GM18520 (cell line): Measurements from ENCODE around the gene SLC9B2.

Experiments
- ATAC-seq: cut with Tn5 transposase; IDR thresholded peaks from one replicate; pipeline ENCODE4 v1.9.1; 2021; ENCODE audit not compliant: unreplicated experiment

Gene SLC9B2

GRCh38 chr4:103075894-103076746 lies 441 bp downstream of the SLC9B2 start:
- ATAC-seq = peak; percentile 34

DNA sequence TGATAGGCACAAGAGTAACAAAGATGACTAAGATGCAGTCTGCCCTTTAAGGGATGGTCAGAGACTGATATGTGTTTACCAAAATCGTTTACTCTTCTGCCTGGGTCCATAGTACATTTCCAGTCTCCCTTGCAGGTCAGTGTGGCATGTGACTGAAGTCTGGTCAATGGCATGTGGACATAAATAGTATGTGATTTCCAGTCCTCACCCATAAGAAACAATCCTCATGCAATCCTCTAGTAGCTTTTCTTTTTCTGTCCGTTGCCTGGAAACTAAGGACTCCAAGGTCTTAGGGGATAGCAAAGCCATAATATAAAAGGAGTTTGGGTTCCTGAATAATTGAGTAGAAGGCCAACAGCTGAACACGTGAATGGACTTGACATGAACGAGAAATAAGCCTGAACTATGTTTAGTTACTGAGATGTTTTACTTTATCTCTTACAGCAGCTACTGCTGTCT lies 1.1 kb downstream of the SLC9B2 start:
- no peak for ATAC-seq

DNA sequence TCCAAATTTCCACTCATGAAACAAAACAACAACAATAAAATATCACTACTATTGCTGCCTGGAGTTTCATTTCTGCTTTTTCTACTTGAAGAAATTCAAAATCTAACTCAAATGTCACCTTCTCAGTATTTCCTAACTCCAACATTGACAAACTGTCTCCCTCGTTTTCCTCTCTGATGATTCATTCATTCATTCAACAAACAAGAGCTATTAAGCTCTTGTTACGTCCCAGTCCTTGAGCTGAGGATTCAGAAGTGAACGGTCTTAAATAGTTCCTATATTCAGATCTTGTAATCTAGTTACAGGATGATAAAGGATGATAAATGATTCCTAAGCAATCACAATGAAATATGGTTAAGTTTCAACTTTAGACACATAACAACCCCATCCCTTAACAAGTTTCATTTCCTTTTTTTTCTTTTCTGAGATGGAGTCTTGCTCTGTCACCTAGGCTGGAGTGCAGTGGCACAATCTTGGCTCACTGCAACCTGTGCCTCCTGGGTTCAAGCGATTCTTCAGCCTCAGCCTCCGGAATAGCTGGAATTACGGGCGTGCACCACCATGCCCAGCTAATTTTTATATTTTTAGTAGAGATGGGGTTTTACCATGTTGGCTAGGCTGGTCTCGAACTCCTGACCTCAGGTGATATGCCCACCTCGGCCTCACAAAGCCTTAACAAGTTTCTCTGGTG lies 1.7 kb downstream of the SLC9B2 start:
- peak; percentile 24 for ATAC-seq

GRCh38 chr4:103073792-103074438 lies 2.6 kb downstream of the SLC9B2 start:
- no peak for ATAC-seq

DNA sequence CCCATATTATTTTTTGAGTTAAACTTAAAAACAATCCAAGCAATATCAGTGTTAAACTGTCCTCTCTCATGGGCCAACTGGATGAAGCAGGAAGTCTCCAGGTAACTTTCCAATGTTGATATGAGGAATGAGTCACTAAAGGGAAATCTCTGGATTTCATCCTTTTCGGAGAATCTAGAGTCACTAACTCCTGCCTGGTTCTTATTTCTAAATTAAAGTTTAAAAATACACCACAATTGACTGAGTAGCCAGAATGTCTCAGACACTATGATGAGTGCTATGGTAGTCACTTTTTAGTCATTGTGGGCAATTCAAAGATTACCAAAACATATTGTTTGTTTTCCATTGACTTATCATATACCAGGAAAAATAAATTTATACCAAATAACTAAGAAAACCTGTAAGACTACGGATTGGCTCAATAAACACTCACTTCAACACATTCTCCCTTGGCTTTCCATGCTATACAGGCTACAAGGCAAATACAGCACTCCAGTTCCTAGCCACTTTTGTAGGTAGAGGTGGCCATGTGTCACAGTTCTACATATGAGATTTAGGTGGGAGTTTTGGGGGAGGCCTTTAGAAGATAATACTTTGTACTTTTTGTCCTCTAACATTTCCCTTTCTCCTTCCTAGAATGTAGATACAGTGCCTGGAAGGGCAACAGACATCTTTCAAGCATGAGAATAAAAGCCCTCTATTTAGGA lies 8.6 kb downstream of the SLC9B2 start:
- no peak for ATAC-seq

GRCh38 chr4:103060453-103061148 lies 16.0 kb downstream of the SLC9B2 start:
- no peak for ATAC-seq

GRCh38 chr4:103054030-103054429 lies 22.5 kb downstream of the SLC9B2 start:
- no peak for ATAC-seq

- no peak for ATAC-seq
These were observed 23.8 kb downstream of the SLC9B2 start for GRCh38 chr4:103052779-103053178.

DNA sequence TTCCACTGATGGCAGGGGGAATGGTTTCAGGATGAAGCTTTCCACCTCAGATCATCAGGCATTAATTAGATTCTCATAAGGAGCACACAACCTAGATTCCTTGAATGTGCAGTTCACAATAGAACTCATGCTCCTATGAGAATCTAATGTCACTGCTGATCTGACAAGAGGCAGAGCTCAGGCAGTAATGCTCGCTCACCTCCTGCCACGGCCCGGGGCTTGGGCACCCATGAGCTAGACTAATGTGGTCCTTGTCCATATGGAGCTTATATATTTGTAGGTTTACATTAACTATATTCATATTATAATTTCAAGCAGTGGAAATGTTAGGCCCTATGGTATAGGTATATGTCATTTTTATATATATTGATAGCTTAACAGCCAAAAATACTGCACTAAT lies 24.4 kb downstream of the SLC9B2 start:
- no peak for ATAC-seq

DNA sequence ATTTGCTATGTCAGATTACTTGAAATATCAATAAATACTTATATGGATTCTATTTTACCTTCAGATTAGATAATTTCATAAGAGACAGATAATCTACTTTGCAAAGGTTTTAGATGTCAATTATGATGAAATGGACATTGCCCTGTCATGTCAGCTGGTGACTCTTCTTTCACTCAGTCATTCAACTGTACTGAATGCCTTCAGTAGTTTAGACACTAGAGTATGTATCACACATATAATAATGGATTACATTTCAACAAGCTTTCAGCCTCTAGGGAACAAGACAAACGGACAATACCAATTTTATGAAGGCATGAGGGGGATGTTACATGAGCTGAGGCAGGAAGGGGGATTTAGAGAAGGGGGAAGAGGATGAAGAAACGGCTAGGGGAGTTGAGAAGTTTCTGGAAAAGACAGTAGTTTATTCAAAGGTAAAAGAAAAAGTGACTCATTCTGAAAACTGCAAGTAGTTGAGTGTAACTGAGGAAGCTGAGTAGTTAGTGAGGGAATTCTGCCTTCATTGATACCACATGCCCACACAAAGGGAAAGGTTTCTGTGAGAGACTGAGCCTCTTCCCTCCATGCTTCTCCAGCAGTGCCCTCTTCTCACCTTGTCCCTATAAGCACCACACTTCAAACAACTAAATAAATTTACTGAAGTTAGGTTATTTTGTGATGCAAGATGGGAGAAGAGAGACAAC lies 25.7 kb downstream of the SLC9B2 start:
- no peak for ATAC-seq

GRCh38 chr4:103046416-103047290 lies 29.9 kb downstream of the SLC9B2 start:
- peak; percentile 88 for ATAC-seq

- no peak for ATAC-seq
These were observed 32.4 kb downstream of the SLC9B2 start for GRCh38 chr4:103044183-103044582.

DNA sequence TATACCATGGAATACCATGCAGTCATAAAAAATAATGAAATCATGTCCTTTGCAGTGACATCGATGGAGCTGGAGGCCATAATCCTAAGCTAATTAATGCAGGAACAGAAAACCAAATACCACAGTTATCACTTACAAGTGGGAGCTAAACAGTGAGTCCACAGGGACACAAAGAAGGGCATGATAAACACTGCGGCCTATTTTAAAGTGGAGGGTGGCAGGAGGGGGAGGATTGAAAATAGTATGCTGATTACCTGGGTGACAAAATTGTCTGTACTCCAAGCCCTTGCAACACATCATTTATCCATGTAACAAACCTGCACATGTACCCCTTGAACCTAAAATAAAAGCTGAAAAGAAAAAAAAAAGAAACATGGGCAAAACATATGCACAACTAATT lies 40.4 kb downstream of the SLC9B2 start:
- no peak for ATAC-seq

DNA sequence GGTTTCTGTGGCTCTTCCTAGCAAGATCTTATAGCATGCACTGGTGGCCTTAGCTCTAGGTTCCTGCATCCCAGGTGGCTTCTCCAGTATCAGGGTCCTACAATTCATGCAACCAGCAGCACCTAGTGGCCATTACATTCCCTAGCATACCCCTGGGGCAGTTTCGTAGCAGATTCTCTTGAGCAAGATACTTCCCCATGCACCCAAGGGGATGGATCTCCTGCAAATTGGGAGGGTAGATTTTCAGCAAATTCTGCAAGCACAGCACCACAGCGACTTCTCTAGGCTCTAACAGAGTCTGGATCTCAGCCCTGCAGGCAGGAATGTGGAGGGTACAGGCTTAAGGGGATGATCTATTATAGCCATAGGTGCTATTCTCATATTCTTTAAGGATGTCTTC lies 44.0 kb downstream of the SLC9B2 start:
- no peak for ATAC-seq

DNA sequence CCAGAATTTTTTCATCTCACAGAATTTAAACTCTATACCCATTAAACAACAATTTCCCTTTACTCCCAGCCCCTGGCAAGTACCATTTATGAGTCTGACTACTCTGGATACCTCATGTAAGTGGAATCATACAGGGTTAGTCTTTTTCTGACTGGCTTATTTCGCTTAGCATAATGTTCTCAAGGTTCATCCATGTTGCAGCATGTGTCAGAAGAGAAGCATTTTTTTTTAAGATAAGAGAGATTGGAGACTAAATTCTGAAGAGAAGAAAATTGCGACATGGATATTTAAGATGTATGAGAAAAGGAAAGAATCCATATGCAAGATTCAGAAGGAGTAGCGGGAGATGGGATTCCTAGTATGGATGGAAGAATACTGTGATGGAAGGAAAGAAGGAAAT lies 45.8 kb downstream of the SLC9B2 start:
- no peak for ATAC-seq

- ATAC-seq = no peak
These were observed 47.3 kb downstream of the SLC9B2 start for GRCh38 chr4:103029300-103029699.

DNA sequence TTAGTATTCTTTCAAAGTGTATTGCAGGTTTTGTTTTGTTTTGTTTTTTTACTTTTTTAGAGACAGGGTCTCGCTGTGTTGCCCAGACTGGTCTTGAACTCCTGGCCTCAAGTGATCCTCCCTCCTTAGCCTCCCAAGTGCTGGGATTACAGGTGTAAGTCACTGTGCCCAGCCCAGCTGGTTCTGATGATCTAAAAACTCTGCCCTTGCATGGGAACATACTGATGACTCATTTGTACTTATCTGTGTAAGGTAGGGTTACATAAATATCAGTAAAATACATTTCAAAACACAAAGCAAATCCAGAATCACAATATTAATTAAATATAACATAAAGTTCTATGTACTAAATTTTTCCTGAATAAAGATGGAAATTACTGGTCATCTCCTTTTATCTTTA lies 49.7 kb downstream of the SLC9B2 start:
- no peak for ATAC-seq

DNA sequence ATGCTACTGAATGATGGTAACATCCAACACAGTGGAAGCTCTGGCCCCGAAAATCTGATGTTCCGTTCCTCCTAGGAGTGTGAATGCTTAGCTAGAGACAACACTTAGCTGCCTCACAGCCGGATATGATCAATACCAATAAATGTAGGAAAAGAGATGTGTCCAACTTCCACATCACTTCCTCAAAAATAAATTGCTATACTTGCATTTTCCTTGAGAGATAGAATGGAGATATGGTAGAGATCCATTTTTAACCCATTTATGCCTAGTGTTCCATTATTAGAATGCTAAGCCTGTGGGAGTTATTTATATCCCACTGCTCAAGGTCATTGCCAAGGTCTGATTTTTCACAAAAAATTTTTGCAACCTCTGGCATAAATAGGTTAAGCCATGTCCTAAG lies 51.6 kb downstream of the SLC9B2 start:
- no peak for ATAC-seq

- no peak for ATAC-seq
These were observed 55.4 kb downstream of the SLC9B2 start for GRCh38 chr4:103021120-103021519.
